ENCODE measurements around the gene EPHB1.

- TF ChIP-seq POLR2AphosphoS5 (IDR thresholded peaks at IDR 0.05): no peak
- no peak for TF ChIP-seq POLR2A (IDR thresholded peaks at IDR 0.05)
- no peak for TF ChIP-seq CTCF (IDR thresholded peaks at IDR 0.05)
Measured at GRCh38 chr3:134971306-134971705, 176.2 kb downstream of the EPHB1 start.

All from transverse colon (tissue), 4 donors.